Measurements from ENCODE around the gene BAAT. TPM values are rescaled to one million over a fixed set of nuclear protein-coding genes. Genes with fewer than 3 reads are reported as not detected.
A peak's percentile ranks its signal among the peaks of the same experiment; 100 is the strongest.

BAAT gene
- total and polyA plus RNA-seq, 2 of the 13 experiments (the other 11 are each of a cell fraction or from before 2014, with no cell fraction given), result 0.71 to 7.9 TPM

- TF ChIP-seq ZNF350 (CRISPR knock-in tag; IDR thresholded peaks at IDR 0.05; ENCODE audit: borderline replicate concordance, low read depth) (peak; percentile 49; the same call in 1 of the 2 replicates), SOX6 (IDR thresholded peaks at IDR 0.05) (no peak), SOX6 (CRISPR knock-in tag; IDR thresholded peaks at IDR 0.05) (peak; percentile 87)
Measured at GRCh38 chr9:101421653-101422065, 36.9 kb upstream of the BAAT start (continued).

GRCh38 chr9:101419863-101420262 lies 35.1 kb upstream of the BAAT start:
- in situ Hi-C loops (cut with HindIII; ENCODE audit: extremely low pct_ligation_motif_present, low pct_unique_long_range_greater_than_20kb), result no loop called here
- intact Hi-C loops (cut with micrococcal nuclease; ENCODE audit: unreplicated experiment), result loop anchor here (1.0 to 2.0 kb wide), 2 partner anchors 17 to 19 kb away; no protein-coding TSS in a partner anchor
- no peak overlapping the region for H3K9ac ChIP-seq (ENCODE audit: insufficient read depth, low read depth, low read length)
- H3K4me1 ChIP-seq (ENCODE audit: insufficient read depth, low read length), result peaks cover 85% of the 10 kb centered on the region
- ATAC-seq (no peak), FAIRE-seq (no peak), DNase-seq (ENCODE audit: low spot score) (no peak)
- no peaks in the 10 kb centered on the region for H3K79me2 ChIP-seq (ENCODE audit: insufficient read depth, low read length)
- no peaks in the 10 kb centered on the region for H3K9me3 ChIP-seq (ENCODE audit: low read length)
- no peaks in the 10 kb centered on the region for H3K27me3 ChIP-seq (ENCODE audit: control insufficient read depth in 1 of 2, insufficient read depth in 2 of 2, low read length in 2 of 2)
- POLR2A ChIA-PET, result interaction anchor here (1.7 to 3.2 kb wide), 2 partner anchors 11 to 21 kb away, joined by 7 to 11 read pairs; partner anchors contain the start of genes MRPL50 and ZNF189
- no peaks in the 10 kb centered on the region for H4K20me1 ChIP-seq (ENCODE audit: insufficient read depth, low read length)
- H3K36me3 ChIP-seq (replicated peaks in 1 of 2; ENCODE audit: control insufficient read depth in 1 of 2, insufficient read depth in 2 of 2, low read length in 2 of 2), result no peaks in the 10 kb centered on the region
- TF ChIP-seq ZNF775 (CRISPR knock-in tag; IDR thresholded peaks at IDR 0.05; ENCODE audit: borderline replicate concordance) (no peak), ZBTB46 (CRISPR knock-in tag; IDR thresholded peaks at IDR 0.05; ENCODE audit: borderline replicate concordance) (no peak), ERF (CRISPR knock-in tag; IDR thresholded peaks at IDR 0.05) (no peak), ZNF644 (CRISPR knock-in tag; IDR thresholded peaks at IDR 0.05; ENCODE audit: low read depth) (no peak)
- 91% methylated on average over 2 of the region's 2 CpGs for WGBS (ENCODE audit: low lambda C conversion rate)
- no peak overlapping the region for H3K27ac ChIP-seq (ENCODE audit: extremely low read length, insufficient read depth, low read length)
- H2AFZ ChIP-seq (ENCODE audit: low read length), result no peak overlapping the region
- H3K4me3 ChIP-seq (replicated peaks in 1 of 3; ENCODE audit: insufficient read depth in 1 of 3, low read depth in 2 of 3, low read length in 3 of 3), result no peak overlapping the region
- BruUV-seq (replicated peaks), result no TSS peak
- CTCF ChIA-PET (ENCODE audit: low intra/inter-chr PET ratio, low total read pairs), result no interaction called here
- H3K4me2 ChIP-seq (ENCODE audit: low read depth, low read length), result no peak overlapping the region

Data from HepG2 (cell line).